Activated CD4-positive, alpha-beta T cell treated with anti-CD3 and anti-CD28 coated beads for 36 hours (primary cell): ENCODE results near the gene TMEM170A. TPM values are rescaled to one million over a fixed set of nuclear protein-coding genes. Genes with fewer than 3 reads are reported as not detected.
"Not testable (repeated sequence)": the region's sequence is repeated elsewhere in the genome, so short reads cannot be mapped to it uniquely, and the experiment has no call there.

Experiments
- ATAC-seq: fragments of 200-7000 bp; cut with Tn5 transposase; one replicate; pipeline ENCODE4 v1.10.0; 2021; ENCODE audit warnings: mild to moderate bottlenecking, moderate library complexity
- CTCF ChIA-PET: fragments of 350-600 bp; sonication (Branson Sonifier 250); formaldehyde crosslinking; loops from one replicate; lab custom pipeline; 2021; ENCODE audit warnings: antibody characterized with exemption; lab: Charles Lee
- POLR2A ChIA-PET: fragments of 350-600 bp; sonication (Branson Sonifier 250); formaldehyde crosslinking; loops from one replicate; lab custom pipeline; 2021; ENCODE audit warnings: antibody characterized with exemption, inconsistent platforms; lab: Charles Lee
- DNase-seq: peaks from one replicate; pipeline ENCODE4 v3.0.0-alpha.2; 2020
- H3K27ac Mint-ChIP-seq: one replicate; pipeline ENCODE4 v1.8.0; 2021; ENCODE audit warnings: mixed read lengths
- H3K27me3 Mint-ChIP-seq: one replicate; pipeline ENCODE4 v1.8.0; 2021; ENCODE audit warnings: mixed read lengths
- H3K36me3 Mint-ChIP-seq: one replicate; pipeline ENCODE4 v1.8.0; 2021; ENCODE audit warnings: low read depth, mixed read lengths
- H3K4me1 Mint-ChIP-seq: one replicate; pipeline ENCODE4 v1.8.0; 2021; ENCODE audit warnings: mixed read lengths
- H3K4me3 Mint-ChIP-seq: one replicate; pipeline ENCODE4 v1.8.0; 2021; ENCODE audit warnings: mild to moderate bottlenecking, moderate library complexity, mixed read lengths
- H3K9me3 Mint-ChIP-seq: one replicate; pipeline ENCODE4 v1.8.0; 2021; ENCODE audit warnings: low read depth, mixed read lengths
- intact Hi-C, 2 experiments: fragments of 100-400 bp; cut with DNase I in 1 of 2; cut with micrococcal nuclease in 1 of 2; formaldehyde crosslinking; loops; one replicate each; pipeline versions ENCODE4 v1.14.2 to v1.15.1; 2022 to 2024; cut with DNase I, micrococcal nuclease
- total RNA-seq, 2 experiments: library from RNA; stranded (reverse); gene quantifications; one replicate each; pipeline ENCODE4 v1.2.3, GENCODE V29; 2021

The TMEM170A gene
- total RNA-seq, 2 experiments from 2014 or later = 22.0 to 30.5 TPM

DNA sequence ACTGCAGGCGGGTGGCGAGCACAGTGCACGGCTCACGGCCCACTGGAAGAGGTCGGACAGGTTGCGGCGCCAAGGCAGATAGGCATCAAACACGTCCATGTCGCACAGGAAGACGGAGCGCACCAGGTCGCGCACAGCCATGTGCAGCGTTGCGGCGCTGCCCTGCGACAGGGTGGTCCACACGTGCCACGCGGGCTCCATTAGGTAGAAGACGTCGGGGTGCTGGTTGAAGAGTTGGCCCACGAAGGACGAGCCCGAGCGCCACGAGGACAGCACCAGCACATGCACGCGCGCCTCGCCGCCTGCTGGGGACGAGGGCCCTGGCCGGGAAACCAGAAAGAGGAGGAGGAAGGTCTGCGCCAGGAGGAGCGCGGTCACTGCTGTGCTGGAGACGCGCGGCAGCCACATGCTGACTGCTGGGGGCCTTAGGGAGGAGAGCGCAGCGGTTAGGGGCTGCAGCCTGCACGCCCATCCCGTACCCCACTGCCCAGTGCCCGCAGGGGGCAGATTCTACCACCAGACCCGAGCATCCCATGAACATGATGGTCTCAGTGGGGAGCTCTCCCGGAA lies 15.0 kb upstream of the TMEM170A start:
- ATAC-seq (no peak), DNase-seq (no peak)
- POLR2A ChIA-PET = no interaction called here
- Mint-ChIP-seq H3K9me3 (no peaks in the 10 kb centered on the region), H3K27ac (no peak overlapping the region), H3K4me1 (no peaks in the 10 kb centered on the region), H3K4me3 (no peak overlapping the region), H3K36me3 (no peaks in the 10 kb centered on the region), H3K27me3 (peaks cover 5% of the 10 kb centered on the region)
- CTCF ChIA-PET = no interaction called here
- intact Hi-C loops = no loop called here

DNA sequence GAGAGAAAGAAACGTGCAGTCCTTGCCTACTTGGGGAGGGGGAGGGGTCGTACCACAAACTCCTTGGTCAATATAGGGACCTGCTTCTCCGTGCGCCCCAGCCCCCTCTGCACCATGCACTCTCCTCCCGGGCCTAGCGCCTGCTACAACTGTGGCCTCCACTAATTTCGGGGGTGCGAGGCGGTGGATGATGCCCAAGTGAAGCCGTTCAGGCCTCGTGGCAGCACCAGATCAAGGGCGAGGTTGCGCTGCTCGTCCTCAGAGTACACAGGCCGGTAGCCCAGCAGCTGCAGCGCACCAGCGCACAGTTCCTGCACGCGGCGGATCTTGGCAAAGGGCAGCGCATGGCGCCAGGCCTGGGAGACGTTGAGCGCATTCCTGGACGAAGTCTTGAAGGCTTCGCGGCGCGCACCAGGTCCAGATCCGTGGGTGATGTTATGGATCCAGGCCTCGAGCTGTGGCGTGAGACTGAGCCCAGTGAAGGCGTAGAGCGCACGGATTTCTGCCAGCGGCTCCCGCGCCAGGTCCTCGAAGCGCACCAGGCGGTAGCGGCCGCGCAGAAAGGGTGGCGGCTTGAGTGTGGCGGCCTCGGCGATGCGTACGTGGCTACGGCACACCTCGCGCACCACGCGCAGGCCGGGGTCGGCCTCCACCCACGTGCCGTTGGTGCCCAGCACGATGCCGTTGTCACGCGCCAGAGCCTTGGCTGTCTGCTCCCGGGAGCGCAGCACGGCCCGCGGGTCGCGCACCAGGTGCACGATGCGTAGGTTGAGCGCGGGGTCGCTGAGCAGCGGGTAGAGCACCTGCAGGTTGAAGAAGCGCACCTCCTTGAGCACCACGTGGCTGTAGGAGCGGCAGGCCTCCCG lies 14.2 kb upstream of the TMEM170A start:
- CTCF ChIA-PET = interaction anchor here (1.7 kb wide), 1 partner anchor 14 kb away, joined by 3 read pairs; the partner anchor contains the start of gene TMEM170A
- intact Hi-C loops = no loop called here
- Mint-ChIP-seq H3K4me1 (no peaks in the 10 kb centered on the region), H3K9me3 (no peaks in the 10 kb centered on the region), H3K27ac (no peak overlapping the region), H3K4me3 (no peak overlapping the region), H3K27me3 (peaks cover 5% of the 10 kb centered on the region), H3K36me3 (no peaks in the 10 kb centered on the region)
- POLR2A ChIA-PET = no interaction called here
- DNase-seq (no peak), ATAC-seq (no peak)

GRCh38 chr16:75477680-75478473 lies 13.4 kb upstream of the TMEM170A start:
- intact Hi-C loops = no loop called here
- ChIA-PET CTCF (interaction anchor here (0.7 to 1.7 kb wide), 2 partner anchors 13 to 1580 kb away, joined by 3 read pairs; partner anchors contain the start of gene TMEM170A), POLR2A (interaction anchor here (0.6 kb wide), 1 partner anchor 41 kb away, joined by 3 read pairs; no protein-coding TSS in a partner anchor)
- Mint-ChIP-seq H3K4me3 (no peak overlapping the region), H3K4me1 (no peaks in the 10 kb centered on the region), H3K36me3 (no peaks in the 10 kb centered on the region), H3K27ac (no peak overlapping the region), H3K27me3 (peaks cover 5% of the 10 kb centered on the region), H3K9me3 (no peaks in the 10 kb centered on the region)
- ATAC-seq (no peak), DNase-seq (no peak)

DNA sequence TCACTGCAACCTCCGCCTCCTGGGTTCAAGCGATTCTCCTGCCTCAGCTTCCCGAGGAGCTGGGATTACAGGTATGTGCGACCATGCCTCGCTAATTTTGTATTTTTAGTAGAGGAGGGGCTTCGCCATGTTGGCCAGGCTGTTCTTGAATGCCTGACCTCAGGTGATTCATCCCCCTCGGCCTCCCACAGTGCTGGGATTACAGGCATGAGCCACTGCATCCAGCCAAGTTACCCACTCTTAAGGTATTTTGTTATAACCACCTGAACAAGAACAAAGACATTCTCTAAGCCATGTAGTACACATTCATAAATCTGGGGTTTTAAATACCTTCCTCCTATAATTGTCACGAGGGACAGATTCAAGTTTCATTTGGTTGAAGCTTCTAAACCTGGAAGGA lies 12.3 kb upstream of the TMEM170A start:
- no peak overlapping the region for H3K27ac Mint-ChIP-seq
- POLR2A ChIA-PET = no interaction called here
- no peak for ATAC-seq
- no peaks in the 10 kb centered on the region for H3K9me3 Mint-ChIP-seq
- intact Hi-C loops = no loop called here
- CTCF ChIA-PET = interaction anchor here (0.6 to 1.7 kb wide), 2 partner anchors 12 to 460 kb away, joined by 3 to 4 read pairs; partner anchors contain the start of gene TMEM170A
- no peaks in the 10 kb centered on the region for H3K4me1 Mint-ChIP-seq
- DNase-seq = no peak
- no peaks in the 10 kb centered on the region for H3K36me3 Mint-ChIP-seq
- H3K27me3 Mint-ChIP-seq = peaks cover 5% of the 10 kb centered on the region
- no peak overlapping the region for H3K4me3 Mint-ChIP-seq

DNA sequence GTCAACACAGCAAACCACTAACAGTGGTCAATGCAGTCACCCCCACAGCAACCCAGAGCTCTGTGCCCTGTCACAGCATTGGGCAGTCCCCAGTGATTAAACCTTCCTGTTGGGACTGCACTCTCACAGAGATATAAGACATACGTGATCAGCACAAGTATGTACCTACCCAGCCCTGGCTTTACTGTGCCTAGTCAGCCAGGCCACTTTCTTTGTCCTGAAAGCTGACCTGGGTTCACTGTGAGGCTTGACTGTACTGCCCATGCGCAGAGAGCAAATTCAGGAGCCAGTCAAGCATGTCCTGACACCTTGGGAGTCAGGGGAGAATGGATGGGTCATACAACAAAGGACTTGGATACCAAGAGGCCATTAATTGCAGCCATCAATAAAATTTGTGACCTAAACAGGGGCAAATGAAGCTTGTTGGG lies 10.9 kb upstream of the TMEM170A start:
- Mint-ChIP-seq H3K27me3 (peaks cover 5% of the 10 kb centered on the region), H3K9me3 (no peaks in the 10 kb centered on the region), H3K4me1 (no peaks in the 10 kb centered on the region), H3K36me3 (no peaks in the 10 kb centered on the region), H3K27ac (no peak overlapping the region), H3K4me3 (no peak overlapping the region)
- POLR2A ChIA-PET = no interaction called here
- DNase-seq = no peak
- intact Hi-C loops = no loop called here
- CTCF ChIA-PET = no interaction called here
- ATAC-seq = peak; percentile 27

DNA sequence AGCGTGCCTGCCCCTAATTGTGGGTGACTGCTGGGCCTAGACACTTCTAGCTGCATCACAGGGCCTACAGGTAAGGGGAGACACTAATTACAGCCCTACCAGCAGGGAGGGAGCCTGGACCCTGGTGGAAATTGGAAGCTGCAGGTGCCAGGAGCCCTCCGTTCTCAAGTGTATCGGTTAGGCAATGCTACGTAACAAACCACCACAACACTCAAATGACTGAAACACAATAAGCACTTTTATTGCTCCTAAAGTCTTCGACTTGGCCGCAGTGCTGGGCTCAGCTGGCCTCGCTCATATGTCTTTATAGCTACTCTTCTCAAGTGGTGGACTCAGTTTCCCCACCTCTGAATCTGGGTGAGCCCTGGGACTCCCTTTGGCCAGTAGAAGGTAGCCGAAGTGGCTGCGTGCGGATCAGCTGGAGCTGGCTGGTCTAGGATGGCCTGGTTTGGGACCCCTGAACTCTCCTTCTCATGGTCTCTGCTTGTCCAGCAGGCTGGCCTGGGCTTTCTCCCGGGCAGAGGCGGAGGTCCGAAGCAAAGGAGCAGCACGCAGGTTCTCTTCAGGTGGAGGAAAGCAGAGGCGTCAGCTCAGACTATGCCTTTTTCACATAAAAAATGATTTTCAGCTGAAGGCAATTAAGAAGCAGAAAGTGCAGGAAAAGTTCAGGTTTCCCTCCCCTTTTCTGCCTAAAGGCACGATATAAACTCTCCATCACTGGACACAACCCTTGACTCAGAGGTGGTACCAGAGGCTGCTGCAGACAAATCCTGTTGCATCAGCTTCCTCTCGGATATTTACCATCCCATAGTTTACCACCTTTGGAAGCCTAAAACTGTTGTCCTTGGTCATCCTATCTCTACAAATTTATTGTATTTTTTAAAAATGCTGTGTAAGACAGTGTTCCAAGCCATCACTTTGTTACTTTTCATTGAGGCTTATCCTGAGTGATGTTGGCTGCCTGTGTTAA lies 8.7 kb upstream of the TMEM170A start:
- ATAC-seq (no peak), DNase-seq (no peak)
- CTCF ChIA-PET = interaction anchor here (0.6 to 3.5 kb wide), 6 partner anchors 8 to 292 kb away, joined by 3 to 21 read pairs (median 4); no protein-coding TSS in a partner anchor
- Mint-ChIP-seq H3K36me3 (no peaks in the 10 kb centered on the region), H3K27me3 (peaks cover 5% of the 10 kb centered on the region), H3K27ac (no peak overlapping the region), H3K4me3 (no peak overlapping the region), H3K9me3 (no peaks in the 10 kb centered on the region), H3K4me1 (no peaks in the 10 kb centered on the region)
- POLR2A ChIA-PET = no interaction called here
- intact Hi-C loops = no loop called here

GRCh38 chr16:75471723-75472633 lies 7.5 kb upstream of the TMEM170A start:
- Mint-ChIP-seq H3K27ac (no peak overlapping the region), H3K4me1 (no peaks in the 10 kb centered on the region), H3K36me3 (no peaks in the 10 kb centered on the region), H3K9me3 (no peaks in the 10 kb centered on the region), H3K27me3 (peaks cover under 1% of the 10 kb centered on the region), H3K4me3 (no peak overlapping the region)
- POLR2A ChIA-PET = no interaction called here
- ATAC-seq = peak; percentile 94
- DNase-seq = peak; percentile 58
- intact Hi-C loops = loop anchor here (1.0 kb wide), 1 partner anchor 292 kb away; no protein-coding TSS in a partner anchor
- CTCF ChIA-PET = interaction anchor here (0.5 to 3.5 kb wide), 14 partner anchors 14 to 293 kb away, joined by 3 to 21 read pairs (median 3); partner anchors contain the start of gene ADAT1

DNA sequence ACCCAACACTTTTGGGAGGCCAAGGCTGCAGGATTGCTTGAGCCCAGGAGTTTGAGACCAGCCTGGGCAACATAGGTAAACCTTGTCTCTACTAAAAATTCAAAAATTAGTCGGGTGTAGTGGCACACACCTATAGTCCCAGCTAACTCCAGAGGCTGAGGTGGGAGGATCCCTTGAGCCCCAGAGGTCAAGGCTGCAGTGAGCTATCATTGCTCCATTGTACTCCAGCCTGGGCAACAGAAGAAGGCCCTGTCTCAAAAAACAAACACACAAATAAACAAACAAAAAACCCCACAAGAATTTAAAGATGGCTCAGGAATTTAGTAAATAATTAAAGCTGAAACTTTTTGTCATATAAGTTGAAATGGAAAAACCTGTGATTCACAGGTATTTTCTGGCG lies 2.3 kb upstream of the TMEM170A start:
- DNase-seq (no peak), ATAC-seq (no peak)
- Mint-ChIP-seq H3K4me1 (peaks cover 24% of the 10 kb centered on the region), H3K9me3 (no peaks in the 10 kb centered on the region), H3K4me3 (no peak overlapping the region), H3K36me3 (peaks cover 2% of the 10 kb centered on the region), H3K27me3 (no peaks in the 10 kb centered on the region), H3K27ac (no peak overlapping the region)
- ChIA-PET POLR2A (interaction anchor here (0.7 kb wide), 2 partner anchors 9 to 29 kb away, joined by 5 to 6 read pairs; partner anchors contain the start of gene CHST6), CTCF (interaction anchor here (0.7 to 1.9 kb wide), 4 partner anchors 8 to 268 kb away, joined by 3 to 15 read pairs (median 3); no protein-coding TSS in a partner anchor)
- intact Hi-C loops = no loop called here

GRCh38 chr16:75463389-75464121 lies 934 bp downstream of the TMEM170A start:
- not testable (repeated sequence) for H3K27me3 Mint-ChIP-seq, H3K9me3 Mint-ChIP-seq
- ChIA-PET CTCF (interaction anchor here (1.0 to 2.5 kb wide), 7 partner anchors 14 to 300 kb away, joined by 3 to 10 read pairs (median 4); no protein-coding TSS in a partner anchor), POLR2A (interaction anchor here (0.6 kb wide), 1 partner anchor 30 kb away, joined by 3 read pairs; no protein-coding TSS in a partner anchor)
- ATAC-seq = peak; percentile 1
- Mint-ChIP-seq H3K27ac (peak overlapping the region; percentile 94), H3K4me1 (peaks cover 45% of the 10 kb centered on the region), H3K36me3 (peaks cover 14% of the 10 kb centered on the region), H3K4me3 (peak overlapping the region; percentile 98)
- intact Hi-C loops = loop anchor here (1.0 to 5.0 kb wide), 15 partner anchors 30 to 1728 kb away; partner anchors contain the start of genes ADAT1 (in 2 of the 2), CFDP1 (in 2 of the 2), KARS1 (in 2 of the 2) and TERF2IP (in 2 of the 2)
- DNase-seq = peak; percentile 54
